Uterus (tissue), 4 donors: ENCODE results near the gene MAGI2. TPM values are rescaled to one million over a fixed set of nuclear protein-coding genes. Genes with fewer than 3 reads are reported as not detected.

Experiments used
- DNase-seq, 2 donors: peaks; one replicate each; pipeline ENCODE4 v3.0.0-alpha.2; 2019 to 2020
- H3K27ac ChIP-seq, 2 donors: fragments of 200-600 bp; sonication (generic); 1 replicate in 1 of 2; 2 replicates in 1 of 2; pipeline ENCODE4 v1.5.1; 2016 to 2018
- H3K27me3 ChIP-seq, 2 donors: fragments of 200-600 bp; sonication (generic); one replicate each; pipeline ENCODE4 v1.5.1; 2018 to 2019; ENCODE audit warnings: control low read depth in 1 of 2
- H3K36me3 ChIP-seq, 2 donors: fragments of 200-600 bp; sonication (generic); one replicate each; pipeline ENCODE4 v1.5.1; 2019; ENCODE audit warnings: control low read depth in 1 of 2
- H3K4me1 ChIP-seq, 2 donors: fragments of 200-600 bp; sonication (generic); one replicate each; pipeline ENCODE4 v1.5.1; 2018 to 2019; ENCODE audit warnings: control low read depth in 1 of 2
- H3K4me3 ChIP-seq, 2 donors: fragments of 200-600 bp; sonication (generic); 1 replicate in 1 of 2; 2 replicates in 1 of 2; pipeline ENCODE4 v1.5.1; 2018 to 2019; ENCODE audit warnings: mild to moderate bottlenecking in 1 of 2
- H3K9me3 ChIP-seq, 2 donors: fragments of 200-600 bp; sonication (generic); one replicate each; pipeline ENCODE4 v1.5.1; 2019; ENCODE audit warnings: control low read depth in 1 of 2
- CTCF ChIP-seq, 4 experiments: fragments of 200-600 bp in 2 of 4; fragments of 450-650 bp in 2 of 4; sonication (generic) in 2 of 4; IDR thresholded peaks; one replicate each; pipeline ENCODE4 v1.5.1; 2016 to 2019; ENCODE audit warnings: antibody characterized with exemption in 4 of 4, mild to moderate bottlenecking in 2 of 4, moderate library complexity in 1 of 4
- POLR2A ChIP-seq, 2 donors: fragments of 450-650 bp; IDR thresholded peaks; one replicate each; pipeline ENCODE4 v1.6.1; 2016; ENCODE audit warnings: antibody characterized with exemption in 2 of 2, mild to moderate bottlenecking in 1 of 2, moderate library complexity in 1 of 2
- intact Hi-C: fragments of 100-400 bp; cut with DNase I; formaldehyde crosslinking; loops from one replicate; pipeline ENCODE4 v1.15.1; 2023; ENCODE audit warnings: low total_unique reads
- total RNA-seq, 4 donors: library from RNA; depleted of rRNA in 3 of 4; stranded (reverse); fragments of >200 nt in 3 of 4; gene quantifications; one replicate each; pipeline versions ENCODE4 v1.1.0 to v1.2.4, GENCODE V29; 2014 to 2023
- donor health status: DM: yes; HTN: yes; CAD: no.

MAGI2 gene
- total RNA-seq, 4 donors from 2014 or later: 5.3 to 23.2 (median 13.8) TPM

GRCh38 chr7:78101076-78101475, 1352.4 kb downstream of the MAGI2 start:
- intact Hi-C loops: no loop called here
- Histone ChIP-seq H3K36me3 (no peaks in the 10 kb centered on the region), H3K27ac (no peak overlapping the region), H3K4me1 (no peaks in the 10 kb centered on the region), H3K27me3 (no peaks in the 10 kb centered on the region), H3K4me3 (no peak overlapping the region), H3K9me3 (no peaks in the 10 kb centered on the region)
- DNase-seq: no peak
- no peak for TF ChIP-seq CTCF (IDR thresholded peaks at IDR 0.05)
- no peak for TF ChIP-seq POLR2A (IDR thresholded peaks at IDR 0.05)

- intact Hi-C loops: no loop called here
Observed at GRCh38 chr7:78099715-78100394, 1353.6 kb downstream of the MAGI2 start.

GRCh38 chr7:78095549-78095948, 1357.9 kb downstream of the MAGI2 start:
- Histone ChIP-seq H3K27ac (no peak overlapping the region), H3K4me1 (no peaks in the 10 kb centered on the region), H3K27me3 (no peaks in the 10 kb centered on the region), H3K4me3 (no peak overlapping the region), H3K9me3 (no peaks in the 10 kb centered on the region), H3K36me3 (no peaks in the 10 kb centered on the region)
- intact Hi-C loops: no loop called here
- no peak for DNase-seq
- TF ChIP-seq POLR2A (IDR thresholded peaks at IDR 0.05): no peak
- no peak for TF ChIP-seq CTCF (IDR thresholded peaks at IDR 0.05)

More at GRCh38 chr7:78099715-78100394, 1353.6 kb downstream of the MAGI2 start:
- TF ChIP-seq POLR2A (IDR thresholded peaks at IDR 0.05): no peak
- no peak for TF ChIP-seq CTCF (IDR thresholded peaks at IDR 0.05)
- no peak overlapping the region for H3K4me3 ChIP-seq
- no peaks in the 10 kb centered on the region for H3K9me3 ChIP-seq
- no peak overlapping the region for H3K27ac ChIP-seq
- no peaks in the 10 kb centered on the region for H3K27me3 ChIP-seq
- no peaks in the 10 kb centered on the region for H3K36me3 ChIP-seq
- DNase-seq: no peak
- no peaks in the 10 kb centered on the region for H3K4me1 ChIP-seq

GRCh38 chr7:78092331-78092730, 1361.1 kb downstream of the MAGI2 start:
- TF ChIP-seq CTCF (IDR thresholded peaks at IDR 0.05) (no peak), POLR2A (IDR thresholded peaks at IDR 0.05) (no peak)
- Histone ChIP-seq H3K36me3 (no peaks in the 10 kb centered on the region), H3K27ac (no peak overlapping the region), H3K27me3 (no peaks in the 10 kb centered on the region), H3K9me3 (no peaks in the 10 kb centered on the region), H3K4me1 (no peaks in the 10 kb centered on the region), H3K4me3 (no peak overlapping the region)
- intact Hi-C loops: no loop called here
- no peak for DNase-seq

GRCh38 chr7:78090616-78091015, 1362.9 kb downstream of the MAGI2 start:
- no peak for TF ChIP-seq CTCF (IDR thresholded peaks at IDR 0.05)
- TF ChIP-seq POLR2A (IDR thresholded peaks at IDR 0.05): no peak
- no peaks in the 10 kb centered on the region for H3K27me3 ChIP-seq
- intact Hi-C loops: no loop called here
- no peaks in the 10 kb centered on the region for H3K9me3 ChIP-seq
- H3K36me3 ChIP-seq: no peaks in the 10 kb centered on the region
- no peaks in the 10 kb centered on the region for H3K4me1 ChIP-seq
- no peak overlapping the region for H3K27ac ChIP-seq
- H3K4me3 ChIP-seq: no peak overlapping the region
- DNase-seq: no peak
